ENCODE data around the gene GSG1L2. TPM values are rescaled to one million over a fixed set of nuclear protein-coding genes. Genes with fewer than 3 reads are reported as not detected.

The GSG1L2 gene
- polyA plus RNA-seq, 1 donor (not counting 4 experiments of a cell fraction or from before 2014, with no cell fraction given): not detected

DNA sequence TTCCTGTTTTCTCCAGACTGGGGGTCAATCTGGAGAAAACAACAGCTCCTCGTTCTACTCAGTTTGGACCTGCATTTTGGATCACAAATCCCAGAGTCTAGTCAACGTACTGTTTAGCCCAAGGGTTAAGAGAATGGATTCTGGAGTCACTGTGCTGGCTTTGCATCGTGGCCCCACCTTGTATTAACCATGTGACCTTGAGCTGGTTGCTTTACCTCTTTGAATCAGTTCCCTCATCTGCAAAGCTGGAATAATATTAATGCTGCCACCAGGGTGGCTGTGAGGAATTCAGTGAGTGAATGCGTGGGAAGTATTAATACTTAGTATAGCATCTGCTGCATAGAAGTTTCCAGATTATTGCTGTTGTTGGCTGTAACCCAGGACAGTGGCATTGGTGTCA is 19.2 kb downstream of the GSG1L2 start:
- Histone ChIP-seq H3K9me1 (ENCODE audit: control insufficient read depth, extremely low read depth, insufficient read depth, low read length) (no peaks in the 10 kb centered on the region), H3K79me2 (ENCODE audit: control insufficient read depth, insufficient read depth, low read length) (no peaks in the 10 kb centered on the region), H3K4me1 (ENCODE audit: control insufficient read depth, extremely low read depth, insufficient read depth, low read length) (no peaks in the 10 kb centered on the region), H3K9me3 (ENCODE audit: control insufficient read depth, low read depth, low read length) (no peaks in the 10 kb centered on the region), H3K4me3 (ENCODE audit: control insufficient read depth in 2 of 3, extremely low read depth in 1 of 3, insufficient read depth in 2 of 3, low read depth in 1 of 3, low read length in 3 of 3) (no peak overlapping the region), H3K27ac (ENCODE audit: control insufficient read depth, insufficient read depth, low read length) (no peak overlapping the region), H3K36me3 (ENCODE audit: control insufficient read depth in 2 of 2, extremely low read depth in 1 of 2, insufficient read depth in 2 of 2, low read length in 2 of 2) (no peaks in the 10 kb centered on the region), H3K27me3 (ENCODE audit: control insufficient read depth, extremely low read depth, insufficient read depth, low read length) (no peaks in the 10 kb centered on the region), H4K20me1 (ENCODE audit: control insufficient read depth, extremely low read depth, insufficient read depth, low read length) (no peaks in the 10 kb centered on the region), H3K9ac (ENCODE audit: control insufficient read depth, extremely low read depth, insufficient read depth, low read length) (no peak overlapping the region), H2AFZ (ENCODE audit: control insufficient read depth, low read length) (no peak overlapping the region), H3K4me2 (ENCODE audit: control insufficient read depth, extremely low read depth, insufficient read depth, low read depth, low read length) (no peak overlapping the region)
- DNase-seq (ENCODE audit: low read depth, low spot score): no peak
- no peak for TF ChIP-seq EZH2 (IDR thresholded peaks at IDR 0.05; ENCODE audit: low read length)
- TF ChIP-seq, protein P1, sequence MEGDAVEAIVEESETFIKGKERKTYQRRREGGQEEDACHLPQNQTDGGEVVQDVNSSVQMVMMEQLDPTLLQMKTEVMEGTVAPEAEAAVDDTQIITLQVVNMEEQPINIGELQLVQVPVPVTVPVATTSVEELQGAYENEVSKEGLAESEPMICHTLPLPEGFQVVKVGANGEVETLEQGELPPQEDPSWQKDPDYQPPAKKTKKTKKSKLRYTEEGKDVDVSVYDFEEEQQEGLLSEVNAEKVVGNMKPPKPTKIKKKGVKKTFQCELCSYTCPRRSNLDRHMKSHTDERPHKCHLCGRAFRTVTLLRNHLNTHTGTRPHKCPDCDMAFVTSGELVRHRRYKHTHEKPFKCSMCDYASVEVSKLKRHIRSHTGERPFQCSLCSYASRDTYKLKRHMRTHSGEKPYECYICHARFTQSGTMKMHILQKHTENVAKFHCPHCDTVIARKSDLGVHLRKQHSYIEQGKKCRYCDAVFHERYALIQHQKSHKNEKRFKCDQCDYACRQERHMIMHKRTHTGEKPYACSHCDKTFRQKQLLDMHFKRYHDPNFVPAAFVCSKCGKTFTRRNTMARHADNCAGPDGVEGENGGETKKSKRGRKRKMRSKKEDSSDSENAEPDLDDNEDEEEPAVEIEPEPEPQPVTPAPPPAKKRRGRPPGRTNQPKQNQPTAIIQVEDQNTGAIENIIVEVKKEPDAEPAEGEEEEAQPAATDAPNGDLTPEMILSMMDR (optimal IDR thresholded peaks at IDR 0.05 in 1 of 3, IDR thresholded peaks at IDR 0.05 in 1 of 3, conservative IDR thresholded peaks at IDR 0.05 in 1 of 3; ENCODE audit: extremely low read depth in 1 of 3, insufficient read depth in 2 of 3, low read length in 3 of 3): no peak
- no peak for FAIRE-seq
- dilution Hi-C loops (cut with MboI; ENCODE audit: extremely low pct_ligation_motif_present, low sequenced_read_pairs): no loop called here

GRCh38 chr17:9802294-9802693 is 19.6 kb downstream of the GSG1L2 start:
- Histone ChIP-seq H3K27me3 (ENCODE audit: control insufficient read depth, extremely low read depth, insufficient read depth, low read length) (no peaks in the 10 kb centered on the region), H3K4me1 (ENCODE audit: control insufficient read depth, extremely low read depth, insufficient read depth, low read length) (no peaks in the 10 kb centered on the region), H3K36me3 (ENCODE audit: control insufficient read depth in 2 of 2, extremely low read depth in 1 of 2, insufficient read depth in 2 of 2, low read length in 2 of 2) (no peaks in the 10 kb centered on the region), H3K27ac (ENCODE audit: control insufficient read depth, insufficient read depth, low read length) (no peak overlapping the region), H2AFZ (ENCODE audit: control insufficient read depth, low read length) (no peak overlapping the region), H3K4me3 (ENCODE audit: control insufficient read depth in 2 of 3, extremely low read depth in 1 of 3, insufficient read depth in 2 of 3, low read depth in 1 of 3, low read length in 3 of 3) (no peak overlapping the region), H3K4me2 (ENCODE audit: control insufficient read depth, extremely low read depth, insufficient read depth, low read depth, low read length) (no peak overlapping the region), H3K9me3 (ENCODE audit: control insufficient read depth, low read depth, low read length) (no peaks in the 10 kb centered on the region), H3K9ac (ENCODE audit: control insufficient read depth, extremely low read depth, insufficient read depth, low read length) (no peak overlapping the region), H3K79me2 (ENCODE audit: control insufficient read depth, insufficient read depth, low read length) (no peaks in the 10 kb centered on the region), H3K9me1 (ENCODE audit: control insufficient read depth, extremely low read depth, insufficient read depth, low read length) (no peaks in the 10 kb centered on the region), H4K20me1 (ENCODE audit: control insufficient read depth, extremely low read depth, insufficient read depth, low read length) (no peaks in the 10 kb centered on the region)
- dilution Hi-C loops (cut with MboI; ENCODE audit: extremely low pct_ligation_motif_present, low sequenced_read_pairs): no loop called here
- FAIRE-seq: no peak
- no peak for DNase-seq (ENCODE audit: low read depth, low spot score)
- TF ChIP-seq, protein P1 (optimal IDR thresholded peaks at IDR 0.05 in 1 of 3, IDR thresholded peaks at IDR 0.05 in 1 of 3, conservative IDR thresholded peaks at IDR 0.05 in 1 of 3; ENCODE audit: extremely low read depth in 1 of 3, insufficient read depth in 2 of 3, low read length in 3 of 3): no peak
- no peak for TF ChIP-seq EZH2 (IDR thresholded peaks at IDR 0.05; ENCODE audit: low read length)

All from keratinocyte (primary cell).